ENCODE results near the gene RNF17.

DNA sequence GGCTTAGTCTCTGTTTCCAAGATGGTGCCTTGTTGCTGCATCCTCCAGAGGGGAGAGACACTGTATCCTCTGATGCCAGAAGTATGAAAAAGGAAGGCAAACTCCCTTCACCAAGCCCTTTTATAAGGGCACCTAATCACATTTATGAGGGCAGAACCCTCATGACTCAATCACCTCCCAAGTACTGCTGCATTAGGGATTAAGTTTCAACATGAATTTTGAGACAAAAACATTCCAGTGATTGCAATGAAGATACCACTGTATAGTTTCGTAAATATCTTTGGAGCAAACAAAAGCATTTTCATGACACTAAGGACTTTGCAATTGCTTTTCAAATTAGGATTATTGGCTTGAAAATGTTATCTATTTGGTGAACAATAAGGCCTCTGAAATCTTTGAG, 63.8 kb downstream of the RNF17 start:
- TF ChIP-seq, protein P1, sequence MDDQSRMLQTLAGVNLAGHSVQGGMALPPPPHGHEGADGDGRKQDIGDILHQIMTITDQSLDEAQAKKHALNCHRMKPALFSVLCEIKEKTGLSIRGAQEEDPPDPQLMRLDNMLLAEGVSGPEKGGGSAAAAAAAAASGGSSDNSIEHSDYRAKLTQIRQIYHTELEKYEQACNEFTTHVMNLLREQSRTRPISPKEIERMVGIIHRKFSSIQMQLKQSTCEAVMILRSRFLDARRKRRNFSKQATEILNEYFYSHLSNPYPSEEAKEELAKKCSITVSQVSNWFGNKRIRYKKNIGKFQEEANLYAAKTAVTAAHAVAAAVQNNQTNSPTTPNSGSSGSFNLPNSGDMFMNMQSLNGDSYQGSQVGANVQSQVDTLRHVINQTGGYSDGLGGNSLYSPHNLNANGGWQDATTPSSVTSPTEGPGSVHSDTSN (IDR thresholded peaks at IDR 0.05): no peak
- TF ChIP-seq, protein P2, sequence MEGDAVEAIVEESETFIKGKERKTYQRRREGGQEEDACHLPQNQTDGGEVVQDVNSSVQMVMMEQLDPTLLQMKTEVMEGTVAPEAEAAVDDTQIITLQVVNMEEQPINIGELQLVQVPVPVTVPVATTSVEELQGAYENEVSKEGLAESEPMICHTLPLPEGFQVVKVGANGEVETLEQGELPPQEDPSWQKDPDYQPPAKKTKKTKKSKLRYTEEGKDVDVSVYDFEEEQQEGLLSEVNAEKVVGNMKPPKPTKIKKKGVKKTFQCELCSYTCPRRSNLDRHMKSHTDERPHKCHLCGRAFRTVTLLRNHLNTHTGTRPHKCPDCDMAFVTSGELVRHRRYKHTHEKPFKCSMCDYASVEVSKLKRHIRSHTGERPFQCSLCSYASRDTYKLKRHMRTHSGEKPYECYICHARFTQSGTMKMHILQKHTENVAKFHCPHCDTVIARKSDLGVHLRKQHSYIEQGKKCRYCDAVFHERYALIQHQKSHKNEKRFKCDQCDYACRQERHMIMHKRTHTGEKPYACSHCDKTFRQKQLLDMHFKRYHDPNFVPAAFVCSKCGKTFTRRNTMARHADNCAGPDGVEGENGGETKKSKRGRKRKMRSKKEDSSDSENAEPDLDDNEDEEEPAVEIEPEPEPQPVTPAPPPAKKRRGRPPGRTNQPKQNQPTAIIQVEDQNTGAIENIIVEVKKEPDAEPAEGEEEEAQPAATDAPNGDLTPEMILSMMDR (IDR thresholded peaks at IDR 0.05): no peak
- TF ChIP-seq FOXM1 (IDR thresholded peaks at IDR 0.05; ENCODE audit: low read depth): no peak
- no peak for TF ChIP-seq TEAD4 (IDR thresholded peaks at IDR 0.05; ENCODE audit: borderline replicate concordance, insufficient read depth)
- no peak for TF ChIP-seq RXRA (IDR thresholded peaks at IDR 0.05; ENCODE audit: borderline replicate concordance, low read depth)
- TF ChIP-seq RAD21 (IDR thresholded peaks at IDR 0.05; ENCODE audit: low read length): no peak
- TF ChIP-seq EZH2phosphoT487 (IDR thresholded peaks at IDR 0.05; ENCODE audit: borderline replicate concordance, low read depth): no peak

Data from SK-N-SH (cell line).